Naive thymus-derived CD8-positive, alpha-beta T cell (primary cell): ENCODE measurements around the gene SCTR. TPM values are rescaled to one million over a fixed set of nuclear protein-coding genes. Genes with fewer than 3 reads are reported as not detected.
A peak's percentile ranks its signal among the peaks of the same experiment; 100 is the strongest.

Experiments used
- ATAC-seq, 2 donors: fragments of 150-1000 bp; cut with Tn5 transposase in 1 of 2; sonication (Bioruptor Pico), chemical (Tn5 transposase) in 1 of 2; 1 replicate in 1 of 2; 2 replicates in 1 of 2; pipeline ENCODE4 v1.10.0; 2021; ENCODE audit warnings: mild to moderate bottlenecking in 2 of 2, moderate library complexity in 2 of 2
- POLR2A ChIA-PET: fragments of 350-600 bp; sonication (Branson Sonifier 250); formaldehyde crosslinking; loops from one replicate; lab custom pipeline; 2021; ENCODE audit warnings: antibody characterized with exemption; lab: Charles Lee
- DNase-seq, 10 donors: peaks; one replicate each; pipeline versions ENCODE4 v3.0.0 to v3.0.0-alpha.2; 2020 to 2022
- H3K27ac Mint-ChIP-seq, 10 donors: one replicate each; pipeline ENCODE4 v1.8.0; 2020 to 2022; ENCODE audit warnings: mild to moderate bottlenecking in 10 of 10, mixed read lengths in 10 of 10, moderate library complexity in 4 of 10, inconsistent platforms in 1 of 10
- H3K27me3 Mint-ChIP-seq, 5 donors: one replicate each; pipeline ENCODE4 v1.8.0; 2021 to 2022; ENCODE audit warnings: mixed read lengths in 5 of 5
- H3K36me3 Mint-ChIP-seq, 3 donors: one replicate each; pipeline ENCODE4 v1.8.0; 2020 to 2022; ENCODE audit warnings: mixed read lengths in 3 of 3, mild to moderate bottlenecking in 2 of 3, inconsistent platforms in 1 of 3
- H3K4me1 Mint-ChIP-seq, 4 donors: one replicate each; pipeline ENCODE4 v1.8.0; 2021 to 2022; ENCODE audit warnings: mixed read lengths in 4 of 4
- H3K4me3 Mint-ChIP-seq, 10 donors: one replicate each; pipeline ENCODE4 v1.8.0; 2020 to 2022; ENCODE audit warnings: mild to moderate bottlenecking in 10 of 10, mixed read lengths in 10 of 10, moderate library complexity in 6 of 10, inconsistent platforms in 1 of 10
- H3K9me3 Mint-ChIP-seq, 9 donors: one replicate each; pipeline ENCODE4 v1.8.0; 2020 to 2022; ENCODE audit warnings: mixed read lengths in 9 of 9, mild to moderate bottlenecking in 3 of 9, inconsistent platforms in 1 of 9, moderate library complexity in 1 of 9
- polyA plus RNA-seq, 3 donors: library from polyadenylated mRNA; unstranded; fragments of 300-500 nt; fragmentation: Illumina TruSeq; gene quantifications; one replicate each; pipeline ENCODE4 v1.2.3, GENCODE V29; 2021
- total RNA-seq, 8 experiments: library from RNA in 2 of 8; stranded (reverse) in 2 of 8; gene quantifications; one replicate each; pipeline ENCODE4 v1.2.3 and lab custom pipeline; 2021 to 2026

The SCTR gene
- total and polyA plus RNA-seq, 5 experiments from 2014 or later: not detected

GRCh38 chr2:119475225-119475856 lies 48.9 kb downstream of the SCTR start:
- H3K27ac Mint-ChIP-seq: no peak overlapping the region
- peaks cover 0 to 13% (median 8%) of the 10 kb centered on the region in 5 donors for H3K27me3 Mint-ChIP-seq
- H3K4me1 Mint-ChIP-seq: peaks cover 1 to 6% (median 4%) of the 10 kb centered on the region in 4 donors
- no peaks in the 10 kb centered on the region for H3K9me3 Mint-ChIP-seq
- H3K4me3 Mint-ChIP-seq: no peak overlapping the region
- DNase-seq (no peak), ATAC-seq (no peak)
- POLR2A ChIA-PET: no interaction called here
- no peaks in the 10 kb centered on the region for H3K36me3 Mint-ChIP-seq

DNA sequence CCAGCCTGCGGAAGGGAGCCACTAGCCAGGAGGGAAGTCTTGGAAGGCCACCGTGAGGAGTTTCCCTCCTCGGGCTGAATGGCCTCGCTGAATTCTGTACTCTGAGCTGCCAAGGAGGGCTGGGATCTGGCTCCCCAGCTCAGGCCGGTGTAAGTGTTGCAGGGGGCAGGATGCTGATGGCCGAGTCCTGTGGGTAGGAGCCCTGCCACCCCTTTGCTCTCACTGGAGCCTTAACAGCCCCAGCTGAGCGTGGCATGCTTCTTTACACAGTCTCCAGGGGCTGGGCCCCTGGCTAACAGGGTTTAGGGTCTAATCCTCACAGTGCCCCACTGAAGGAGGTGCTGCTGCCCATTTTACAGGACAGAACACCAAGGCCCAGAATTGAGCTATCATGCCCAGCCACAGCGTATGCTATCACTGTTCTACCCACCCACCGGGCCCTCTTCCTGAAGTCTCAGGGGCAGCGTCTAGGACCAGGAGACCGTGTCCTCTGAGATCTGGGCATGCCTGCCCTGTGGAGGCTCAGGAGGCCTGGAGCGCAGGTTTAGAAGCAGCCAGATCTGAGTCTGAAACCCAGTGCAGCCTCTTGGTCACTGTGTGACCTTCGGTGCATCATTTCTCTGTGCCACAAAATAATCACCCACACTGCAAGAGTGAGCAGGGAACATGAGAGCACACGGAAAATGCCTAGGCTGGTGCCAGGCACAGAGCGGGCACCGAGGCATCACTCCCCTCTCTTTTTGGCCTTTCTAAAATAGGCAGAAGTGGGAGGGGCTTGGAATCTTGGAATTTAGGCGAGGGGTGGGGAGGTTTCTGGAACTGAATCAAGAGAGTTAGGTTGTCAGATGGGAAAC lies 49.7 kb downstream of the SCTR start:
- Mint-ChIP-seq H3K36me3 (no peaks in the 10 kb centered on the region), H3K4me1 (peaks cover 1 to 6% (median 4%) of the 10 kb centered on the region in 4 donors), H3K27me3 (peaks cover 0 to 13% (median 8%) of the 10 kb centered on the region in 5 donors), H3K9me3 (no peaks in the 10 kb centered on the region), H3K4me3 (no peak overlapping the region), H3K27ac (no peak overlapping the region)
- ATAC-seq (no peak), DNase-seq (peak in 1 of 10 donors; percentile 32)
- POLR2A ChIA-PET: no interaction called here

DNA sequence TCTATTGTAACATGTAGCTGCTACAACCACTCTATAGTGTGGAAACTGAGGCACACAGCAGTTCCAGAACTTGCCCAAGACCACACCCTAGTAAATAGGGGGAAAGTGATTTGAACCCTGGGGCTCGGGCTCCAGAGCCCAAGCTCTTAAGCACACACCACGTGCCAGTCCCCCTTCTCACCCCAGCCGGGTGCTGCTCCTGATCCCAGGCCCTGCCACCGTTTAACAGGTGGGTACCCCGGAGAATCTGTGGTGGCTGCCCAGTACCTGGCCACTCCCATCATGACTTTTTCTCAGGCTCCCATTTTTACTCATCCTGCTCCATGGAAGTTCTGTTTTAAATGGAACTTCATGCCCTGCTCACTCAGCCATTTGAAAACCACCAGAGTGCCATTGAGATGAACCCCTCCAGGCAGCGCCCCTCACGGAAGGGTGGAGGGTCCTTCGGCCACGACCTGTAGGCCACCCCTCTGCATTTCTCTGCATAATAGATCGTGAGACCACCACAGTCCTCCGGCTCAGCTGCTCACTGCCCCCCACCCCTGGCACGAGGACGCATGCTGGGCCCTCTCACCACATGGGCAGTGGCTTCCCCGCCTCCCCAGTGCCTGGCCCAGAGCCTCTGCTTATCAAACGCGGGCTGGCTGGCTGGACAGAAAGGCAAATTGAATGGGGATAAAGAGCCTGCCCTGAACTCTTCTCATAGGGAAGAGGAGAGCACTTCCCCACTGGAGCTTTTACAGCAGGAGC lies 50.5 kb downstream of the SCTR start:
- Mint-ChIP-seq H3K4me1 (peaks cover 1 to 6% (median 4%) of the 10 kb centered on the region in 4 donors), H3K4me3 (no peak overlapping the region), H3K9me3 (no peaks in the 10 kb centered on the region), H3K27ac (no peak overlapping the region), H3K27me3 (peaks cover 0 to 10% (median 8%) of the 10 kb centered on the region in 5 donors), H3K36me3 (no peaks in the 10 kb centered on the region)
- no peak for ATAC-seq
- DNase-seq: peak in 1 of 10 donors; percentile 42
- POLR2A ChIA-PET: no interaction called here

DNA sequence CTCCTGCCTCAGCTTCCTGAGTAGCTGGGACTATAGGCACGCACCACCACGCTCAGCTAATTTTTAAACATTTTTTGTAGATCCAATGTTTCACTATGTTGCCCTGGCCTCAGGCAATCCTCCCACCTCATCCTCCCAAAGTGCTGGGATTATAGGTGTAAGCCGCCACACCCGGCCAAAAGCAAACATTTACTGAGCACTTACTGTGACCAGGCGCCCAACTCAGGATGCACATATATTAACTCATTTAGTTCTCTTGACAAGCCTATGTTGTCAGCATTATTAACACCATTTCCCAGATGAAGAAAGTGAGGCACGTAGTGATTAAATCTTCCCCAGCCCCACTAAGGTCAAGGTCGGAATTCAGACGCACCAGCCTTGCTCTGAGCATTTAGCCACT lies 51.5 kb downstream of the SCTR start:
- Mint-ChIP-seq H3K4me1 (peaks cover 1 to 6% (median 4%) of the 10 kb centered on the region in 4 donors), H3K9me3 (no peaks in the 10 kb centered on the region), H3K4me3 (no peak overlapping the region), H3K27me3 (peaks cover 0 to 9% (median 7%) of the 10 kb centered on the region in 5 donors), H3K27ac (no peak overlapping the region), H3K36me3 (no peaks in the 10 kb centered on the region)
- peak in 1 of 10 donors; percentile 10 for DNase-seq
- POLR2A ChIA-PET: no interaction called here
- no peak for ATAC-seq

DNA sequence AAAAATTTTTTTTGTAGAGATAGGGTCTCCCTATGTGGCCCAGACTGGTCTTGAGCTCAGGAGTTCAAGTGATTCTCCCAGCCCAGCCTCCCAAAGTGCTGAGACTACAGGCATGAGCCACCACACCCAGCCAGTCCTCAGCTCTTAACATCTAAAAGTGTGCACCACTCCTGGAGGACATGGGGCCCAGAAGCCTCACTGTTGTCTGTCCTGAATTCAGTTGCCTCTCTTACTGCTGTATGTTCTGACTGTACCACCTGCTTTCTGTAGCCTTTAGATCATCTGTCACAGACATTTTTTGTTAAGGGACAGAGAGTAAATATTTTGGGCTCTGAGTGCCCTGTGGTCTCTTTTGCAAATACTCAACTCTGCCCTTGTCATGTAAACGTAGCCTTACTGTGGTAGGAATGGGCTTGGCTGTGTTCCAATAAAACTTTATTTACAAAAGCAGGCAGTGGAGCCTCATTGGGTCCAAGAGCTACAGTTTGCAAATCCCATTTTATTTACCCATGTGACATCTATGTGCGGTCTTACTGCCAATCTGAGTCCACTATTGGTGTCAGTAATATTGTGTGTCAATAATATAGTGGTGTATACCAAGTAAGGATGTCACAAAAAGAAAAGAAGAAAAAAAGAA lies 54.5 kb downstream of the SCTR start:
- H3K9me3 Mint-ChIP-seq: no peaks in the 10 kb centered on the region

GRCh38 chr2:119469131-119469530 lies 55.2 kb downstream of the SCTR start:
- no peak for ATAC-seq
- no peak overlapping the region for H3K27ac Mint-ChIP-seq
- POLR2A ChIA-PET: no interaction called here
- no peak overlapping the region for H3K4me3 Mint-ChIP-seq
- H3K4me1 Mint-ChIP-seq: peaks cover 0 to 1% (median 0%) of the 10 kb centered on the region in 4 donors
- peaks cover 0 to 2% (median 0%) of the 10 kb centered on the region in 5 donors for H3K27me3 Mint-ChIP-seq
- no peaks in the 10 kb centered on the region for H3K9me3 Mint-ChIP-seq
- no peaks in the 10 kb centered on the region for H3K36me3 Mint-ChIP-seq
- peak in 1 of 10 donors; percentile 56 for DNase-seq

More for the DNA sequence above, 54.5 kb downstream of the SCTR start:
- ATAC-seq (no peak), DNase-seq (peak in 1 of 10 donors; percentile 22)
- H3K27ac Mint-ChIP-seq: no peak overlapping the region
- no peak overlapping the region for H3K4me3 Mint-ChIP-seq
- H3K36me3 Mint-ChIP-seq: no peaks in the 10 kb centered on the region
- peaks cover 0 to 1% (median 0%) of the 10 kb centered on the region in 4 donors for H3K4me1 Mint-ChIP-seq
- H3K27me3 Mint-ChIP-seq: peaks cover 0 to 2% (median 0%) of the 10 kb centered on the region in 5 donors
- POLR2A ChIA-PET: no interaction called here

DNA sequence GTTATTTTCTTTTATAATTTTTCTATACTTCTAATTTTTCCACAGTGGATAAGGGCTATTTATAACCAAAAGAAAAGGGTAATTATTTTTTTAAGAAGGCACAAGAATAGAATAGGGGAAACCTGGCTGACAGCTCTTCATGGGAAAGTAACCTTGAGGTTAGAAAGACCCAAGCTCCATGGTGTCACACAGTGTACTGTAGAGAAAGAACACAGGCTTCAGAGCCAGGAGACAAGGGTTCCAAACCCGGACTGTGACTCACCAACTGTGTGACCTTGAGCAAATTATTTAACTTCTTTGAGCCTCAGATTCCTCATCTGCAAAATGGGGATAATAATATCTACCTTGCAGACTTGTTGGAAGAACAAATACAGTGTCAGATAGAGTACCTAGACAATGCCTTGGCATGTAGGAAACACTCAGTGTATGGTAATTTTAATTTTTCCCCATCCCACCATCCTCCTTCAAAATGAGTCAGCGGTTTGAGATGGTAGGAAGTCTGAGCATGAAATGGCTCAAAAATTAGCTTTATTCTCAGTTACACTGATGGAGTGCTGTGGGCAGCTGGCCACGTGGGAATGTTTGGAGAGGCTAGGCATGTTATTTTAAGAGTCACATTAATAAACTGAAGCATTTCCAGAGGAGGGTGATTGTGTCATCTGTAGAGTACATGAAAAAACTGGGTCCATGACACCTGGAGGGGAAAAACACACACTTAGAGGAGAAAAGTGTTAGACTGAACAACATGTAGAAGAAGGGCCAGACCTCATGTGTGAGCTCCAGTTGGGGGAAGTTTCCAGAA lies 55.9 kb downstream of the SCTR start:
- no peaks in the 10 kb centered on the region for H3K36me3 Mint-ChIP-seq
- ATAC-seq: no peak
- no peak overlapping the region for H3K4me3 Mint-ChIP-seq
- H3K9me3 Mint-ChIP-seq: no peaks in the 10 kb centered on the region
- POLR2A ChIA-PET: no interaction called here
- peaks cover 0 to 2% (median 0%) of the 10 kb centered on the region in 5 donors for H3K27me3 Mint-ChIP-seq
- no peak for DNase-seq
- no peak overlapping the region for H3K27ac Mint-ChIP-seq
- no peaks in the 10 kb centered on the region for H3K4me1 Mint-ChIP-seq

DNA sequence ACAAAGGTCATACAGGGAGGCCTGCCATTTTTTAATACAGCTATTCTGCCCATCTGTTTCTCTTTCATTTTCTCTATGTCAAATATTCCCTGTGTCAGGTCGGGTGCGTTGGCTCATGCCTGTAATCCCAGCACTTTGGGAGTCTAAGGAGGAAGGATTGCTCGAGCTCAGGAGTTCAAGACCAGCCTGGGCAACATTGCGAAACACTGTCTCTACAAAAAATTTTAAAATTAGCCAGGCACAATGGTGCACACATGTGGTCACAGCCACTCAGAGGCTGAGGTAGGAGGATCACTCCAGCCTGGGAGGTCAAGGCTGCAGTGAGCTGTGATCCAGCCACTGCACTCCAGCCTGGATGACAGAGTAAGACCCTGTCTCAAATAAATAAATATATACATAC lies 57.9 kb downstream of the SCTR start:
- no peaks in the 10 kb centered on the region for H3K36me3 Mint-ChIP-seq
- ATAC-seq: no peak
- H3K4me1 Mint-ChIP-seq: no peaks in the 10 kb centered on the region
- no peak overlapping the region for H3K4me3 Mint-ChIP-seq
- no peaks in the 10 kb centered on the region for H3K9me3 Mint-ChIP-seq
- POLR2A ChIA-PET: interaction anchor here (0.6 kb wide), 1 partner anchor 1218 kb away, joined by 5 read pairs; no protein-coding TSS in a partner anchor
- H3K27me3 Mint-ChIP-seq: peaks cover 0 to 2% (median 0%) of the 10 kb centered on the region in 5 donors
- DNase-seq: no peak
- H3K27ac Mint-ChIP-seq: no peak overlapping the region

GRCh38 chr2:119465687-119466086 lies 58.6 kb downstream of the SCTR start:
- H3K27me3 Mint-ChIP-seq: peaks cover 0 to 2% (median 0%) of the 10 kb centered on the region in 5 donors
- no peaks in the 10 kb centered on the region for H3K36me3 Mint-ChIP-seq
- DNase-seq (peak in 1 of 10 donors; percentile 19), ATAC-seq (no peak)
- POLR2A ChIA-PET: no interaction called here
- no peaks in the 10 kb centered on the region for H3K4me1 Mint-ChIP-seq
- H3K4me3 Mint-ChIP-seq: no peak overlapping the region
- H3K27ac Mint-ChIP-seq: no peak overlapping the region
- no peaks in the 10 kb centered on the region for H3K9me3 Mint-ChIP-seq

DNA sequence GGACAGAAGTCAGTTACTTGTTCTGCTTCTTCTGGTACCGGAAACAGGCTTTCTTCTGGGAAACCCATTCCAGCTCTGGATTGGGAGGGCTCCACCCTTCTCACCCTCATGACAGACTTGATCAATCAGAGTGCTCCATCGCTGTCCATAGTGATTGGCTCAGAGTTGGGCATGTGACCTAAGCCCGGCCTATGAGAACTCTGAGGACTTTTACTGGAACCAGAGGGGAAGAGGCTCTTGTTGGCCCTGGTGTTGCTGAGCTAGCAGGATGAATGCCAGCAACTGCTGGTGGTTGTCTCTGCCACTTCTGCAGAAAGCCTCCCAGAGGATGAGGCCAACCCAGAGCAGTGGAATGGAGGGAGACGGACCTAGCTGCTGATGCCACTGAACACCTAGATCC lies 59.3 kb downstream of the SCTR start:
- ATAC-seq: no peak
- Mint-ChIP-seq H3K27ac (no peak overlapping the region), H3K36me3 (no peaks in the 10 kb centered on the region), H3K4me1 (no peaks in the 10 kb centered on the region), H3K27me3 (peaks cover 0 to 2% (median 0%) of the 10 kb centered on the region in 5 donors), H3K4me3 (no peak overlapping the region), H3K9me3 (no peaks in the 10 kb centered on the region)
- POLR2A ChIA-PET: no interaction called here
- DNase-seq: peak in 1 of 10 donors; percentile 28

DNA sequence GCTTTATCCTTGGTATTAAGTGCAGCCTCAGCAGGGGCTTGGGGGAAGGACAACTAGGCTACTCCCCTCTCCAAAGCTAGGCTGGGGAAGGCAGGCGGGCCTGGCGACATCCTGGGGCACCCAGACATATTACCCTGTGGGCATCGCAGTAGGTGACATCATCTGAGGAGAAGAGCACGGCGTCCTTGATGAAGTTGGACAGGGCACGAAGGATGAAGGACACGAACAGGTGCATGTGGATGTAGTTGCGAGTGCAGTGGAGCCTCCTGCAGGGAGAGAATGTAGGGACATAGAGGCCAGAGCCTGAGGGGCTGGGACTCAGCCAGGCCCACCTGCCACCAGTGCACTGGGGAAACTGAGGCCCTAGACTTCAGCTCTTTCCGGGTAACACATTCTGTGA lies 60.3 kb downstream of the SCTR start:
- no peaks in the 10 kb centered on the region for H3K36me3 Mint-ChIP-seq
- H3K4me3 Mint-ChIP-seq: no peak overlapping the region
- peak in 1 of 10 donors; percentile 58 for DNase-seq
- H3K27ac Mint-ChIP-seq: no peak overlapping the region
- no peaks in the 10 kb centered on the region for H3K4me1 Mint-ChIP-seq
- no peak for ATAC-seq
- H3K27me3 Mint-ChIP-seq: peaks cover 0 to 2% (median 0%) of the 10 kb centered on the region in 5 donors
- POLR2A ChIA-PET: no interaction called here
- no peaks in the 10 kb centered on the region for H3K9me3 Mint-ChIP-seq

- DNase-seq: peak in 1 of 10 donors; percentile 22
- Mint-ChIP-seq H3K4me1 (no peaks in the 10 kb centered on the region), H3K9me3 (no peaks in the 10 kb centered on the region), H3K27me3 (peaks cover 0 to 2% (median 0%) of the 10 kb centered on the region in 5 donors), H3K4me3 (no peak overlapping the region), H3K27ac (no peak overlapping the region), H3K36me3 (no peaks in the 10 kb centered on the region)
- no peak for ATAC-seq
- POLR2A ChIA-PET: no interaction called here
Observed at GRCh38 chr2:119463136-119463535, 61.1 kb downstream of the SCTR start.
